AML-193 (cell line): ENCODE data around the gene PIGBOS1.

Experiments
- DNase-seq, 2 experiments: peaks; one replicate each; lab custom pipeline; 2025; lab: John Stamatoyannopoulos, UW

PIGBOS1 gene

DNA sequence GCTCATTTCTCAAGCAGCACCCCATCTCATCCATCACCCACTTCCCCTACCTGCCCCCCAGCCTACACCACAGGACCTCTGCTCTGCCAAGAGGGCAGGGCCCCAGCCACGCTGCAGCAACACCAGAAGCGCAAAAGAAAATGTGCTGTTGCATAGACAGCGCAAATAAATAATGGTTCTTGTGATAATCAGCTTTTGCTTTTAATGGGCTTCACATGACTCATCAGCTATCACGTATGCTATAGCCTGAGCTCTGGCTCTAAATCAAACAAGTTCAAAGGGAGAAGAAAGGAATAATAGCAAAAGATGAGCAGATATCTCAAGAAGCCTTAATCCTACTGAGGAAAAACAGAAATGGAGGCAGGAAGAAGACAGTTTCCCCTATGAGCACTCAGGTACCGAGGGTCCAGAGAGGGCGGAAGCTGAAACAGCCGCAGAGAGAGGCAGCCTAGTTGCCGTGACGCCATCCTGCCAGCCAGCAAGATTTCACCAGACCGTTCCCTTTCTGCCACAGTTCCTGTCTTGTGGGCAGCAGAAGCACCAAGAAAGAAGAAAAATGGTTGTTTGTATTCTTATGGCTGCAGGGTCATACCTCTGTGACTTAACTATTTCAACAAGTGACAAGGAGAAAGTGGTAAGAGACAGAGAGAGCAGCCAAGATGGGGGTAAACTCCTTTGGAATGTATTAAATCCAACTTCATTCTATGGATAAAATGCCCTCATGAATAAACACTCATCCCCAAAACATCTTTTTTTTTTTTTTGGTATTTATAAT lies 51.3 kb downstream of the PIGBOS1 start:
- DNase-seq, result peak; percentile 81 to 84
